Measurements from ENCODE around the gene TMEM185B. TPM values are rescaled to one million over a fixed set of nuclear protein-coding genes. Genes with fewer than 3 reads are reported as not detected.

TMEM185B gene
- total and polyA plus RNA-seq, 2 of the 4 experiments (the other 2 are of a cell fraction) = 17.7 to 26.1 TPM

- H3K27me3 ChIP-seq (ENCODE audit: control insufficient read depth, insufficient read depth, low read length) = no peaks in the 10 kb centered on the region
- ChIA-PET CTCF (no interaction called here), POLR2A (ENCODE audit: unreplicated experiment) (no interaction called here)
- H4K5ac ChIP-seq (ENCODE audit: low read depth, low read length) = no peak overlapping the region
- H3K79me1 ChIP-seq (ENCODE audit: low read depth in 1 of 2, low read length in 2 of 2) = no peaks in the 10 kb centered on the region
- no peak overlapping the region for H2BK20ac ChIP-seq (ENCODE audit: low read depth, low read length)
- in situ Hi-C loops (cut with MboI; ENCODE audit: low sequenced_read_pairs) = no loop called here
- no peaks in the 10 kb centered on the region for H4K20me1 ChIP-seq (ENCODE audit: insufficient read depth, low read length)
- no peaks in the 10 kb centered on the region for H3K4me1 ChIP-seq (ENCODE audit: control insufficient read depth, insufficient read depth, low read length)
- no peak overlapping the region for H3K4ac ChIP-seq (ENCODE audit: low read depth, low read length)
- 0 out of 2 replicates have a peak, but pooled peaks cover 2% of the 10 kb centered on the region for H3K9me3 ChIP-seq (ENCODE audit: control insufficient read depth, insufficient read depth, low read length)
- H2AK5ac ChIP-seq (ENCODE audit: low read depth, low read length) = no peak overlapping the region
- no peak overlapping the region for H3K4me2 ChIP-seq (ENCODE audit: low read depth, low read length)
- no peak overlapping the region for H3K4me3 ChIP-seq (ENCODE audit: insufficient read depth, low read depth, low read length)
- no peak overlapping the region for H2AK9ac ChIP-seq (replicated peaks; ENCODE audit: low read depth, low read length, poor library complexity)
- intact Hi-C loops (cut with micrococcal nuclease) = no loop called here
- H3K14ac ChIP-seq (replicated peaks; ENCODE audit: low read depth, low read length) = no peak overlapping the region
- no peak overlapping the region for H2BK15ac ChIP-seq (ENCODE audit: low read depth, low read length)
- H4K8ac ChIP-seq (ENCODE audit: low read depth in 2 of 2, low read length in 2 of 2) = no peak overlapping the region
- TF ChIP-seq RFX5 (IDR thresholded peaks at IDR 0.05; ENCODE audit: low read depth, low read length) = no peak
- TF ChIP-seq BHLHE40 (IDR thresholded peaks at IDR 0.05; ENCODE audit: low read depth, low read length) = no peak
- TF ChIP-seq CEBPB (IDR thresholded peaks at IDR 0.05; ENCODE audit: low read depth, low read length) = no peak
- TF ChIP-seq, protein P1, sequence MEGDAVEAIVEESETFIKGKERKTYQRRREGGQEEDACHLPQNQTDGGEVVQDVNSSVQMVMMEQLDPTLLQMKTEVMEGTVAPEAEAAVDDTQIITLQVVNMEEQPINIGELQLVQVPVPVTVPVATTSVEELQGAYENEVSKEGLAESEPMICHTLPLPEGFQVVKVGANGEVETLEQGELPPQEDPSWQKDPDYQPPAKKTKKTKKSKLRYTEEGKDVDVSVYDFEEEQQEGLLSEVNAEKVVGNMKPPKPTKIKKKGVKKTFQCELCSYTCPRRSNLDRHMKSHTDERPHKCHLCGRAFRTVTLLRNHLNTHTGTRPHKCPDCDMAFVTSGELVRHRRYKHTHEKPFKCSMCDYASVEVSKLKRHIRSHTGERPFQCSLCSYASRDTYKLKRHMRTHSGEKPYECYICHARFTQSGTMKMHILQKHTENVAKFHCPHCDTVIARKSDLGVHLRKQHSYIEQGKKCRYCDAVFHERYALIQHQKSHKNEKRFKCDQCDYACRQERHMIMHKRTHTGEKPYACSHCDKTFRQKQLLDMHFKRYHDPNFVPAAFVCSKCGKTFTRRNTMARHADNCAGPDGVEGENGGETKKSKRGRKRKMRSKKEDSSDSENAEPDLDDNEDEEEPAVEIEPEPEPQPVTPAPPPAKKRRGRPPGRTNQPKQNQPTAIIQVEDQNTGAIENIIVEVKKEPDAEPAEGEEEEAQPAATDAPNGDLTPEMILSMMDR (conservative IDR thresholded peaks at IDR 0.05; ENCODE audit: low read depth, low read length) = no peak
- no peak for TF ChIP-seq CHD1 (IDR thresholded peaks at IDR 0.05; ENCODE audit: low read depth, low read length)
- TF ChIP-seq FOS (IDR thresholded peaks at IDR 0.05; ENCODE audit: low read depth, low read length) = no peak
- no peak for TF ChIP-seq MAFK (IDR thresholded peaks at IDR 0.05; ENCODE audit: low read depth, low read length)
- TF ChIP-seq NFE2L2 (IDR thresholded peaks at IDR 0.05; ENCODE audit: low read depth, low read length) = no peak
- TF ChIP-seq POLR2A (IDR thresholded peaks at IDR 0.05; ENCODE audit: low read depth, low read length) = no peak
- TF ChIP-seq RAD21 (IDR thresholded peaks at IDR 0.05; ENCODE audit: low read length) = no peak
- TF ChIP-seq, protein P2, sequence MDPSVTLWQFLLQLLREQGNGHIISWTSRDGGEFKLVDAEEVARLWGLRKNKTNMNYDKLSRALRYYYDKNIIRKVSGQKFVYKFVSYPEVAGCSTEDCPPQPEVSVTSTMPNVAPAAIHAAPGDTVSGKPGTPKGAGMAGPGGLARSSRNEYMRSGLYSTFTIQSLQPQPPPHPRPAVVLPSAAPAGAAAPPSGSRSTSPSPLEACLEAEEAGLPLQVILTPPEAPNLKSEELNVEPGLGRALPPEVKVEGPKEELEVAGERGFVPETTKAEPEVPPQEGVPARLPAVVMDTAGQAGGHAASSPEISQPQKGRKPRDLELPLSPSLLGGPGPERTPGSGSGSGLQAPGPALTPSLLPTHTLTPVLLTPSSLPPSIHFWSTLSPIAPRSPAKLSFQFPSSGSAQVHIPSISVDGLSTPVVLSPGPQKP (IDR thresholded peaks at IDR 0.05; ENCODE audit: borderline replicate concordance, low read depth, low read length) = no peak
- no peak for TF ChIP-seq MXI1 (IDR thresholded peaks at IDR 0.05; ENCODE audit: borderline replicate concordance, low read depth, low read length)
- TF ChIP-seq, protein P3, sequence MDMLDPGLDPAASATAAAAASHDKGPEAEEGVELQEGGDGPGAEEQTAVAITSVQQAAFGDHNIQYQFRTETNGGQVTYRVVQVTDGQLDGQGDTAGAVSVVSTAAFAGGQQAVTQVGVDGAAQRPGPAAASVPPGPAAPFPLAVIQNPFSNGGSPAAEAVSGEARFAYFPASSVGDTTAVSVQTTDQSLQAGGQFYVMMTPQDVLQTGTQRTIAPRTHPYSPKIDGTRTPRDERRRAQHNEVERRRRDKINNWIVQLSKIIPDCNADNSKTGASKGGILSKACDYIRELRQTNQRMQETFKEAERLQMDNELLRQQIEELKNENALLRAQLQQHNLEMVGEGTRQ (IDR thresholded peaks at IDR 0.05; ENCODE audit: low read depth, low read length) = no peak
- DNase-seq (no peak), ATAC-seq (ENCODE audit: low read depth) (no peak)
- no peak overlapping the region for H2AFZ ChIP-seq (replicated peaks; ENCODE audit: low read length, poor library complexity)
- no TSS peak for BruUV-seq (replicated peaks)
- no peak overlapping the region for H2BK120ac ChIP-seq (ENCODE audit: low read depth, low read length)
- no peak overlapping the region for H4K91ac ChIP-seq (ENCODE audit: insufficient read depth, low read depth, low read length)
- no peak overlapping the region for H3K23ac ChIP-seq (ENCODE audit: low read depth, low read length)
- no peak overlapping the region for H3K9ac ChIP-seq (ENCODE audit: low read depth, low read length)
- dilution Hi-C loops (cut with HindIII; ENCODE audit: low sequenced_read_pairs, unreplicated experiment) = no loop called here
- no CpG with 5 or more reads among the region's 1 CpG for WGBS, 2 experiments (ENCODE audit: extremely low coverage in 2 of 2, insufficient read length in 1 of 2)
- no peak overlapping the region for H3K27ac ChIP-seq (ENCODE audit: insufficient read depth, low read length)
- H2BK5ac ChIP-seq (ENCODE audit: low read depth, low read length, poor library complexity, severe bottlenecking) = no peak overlapping the region
- H3K9me1 ChIP-seq (ENCODE audit: insufficient read depth, low read length) = no peaks in the 10 kb centered on the region
- H3K36me3 ChIP-seq (ENCODE audit: control insufficient read depth, insufficient read depth, low read length) = no peaks in the 10 kb centered on the region
- no peak overlapping the region for H3K18ac ChIP-seq (ENCODE audit: low read depth, low read length)
- H3K56ac ChIP-seq (ENCODE audit: extremely low read depth, insufficient read depth, low read length) = no peak overlapping the region
Measured at GRCh38 chr2:120189189-120189588, 34.0 kb downstream of the TMEM185B start.

Measured in IMR-90 (cell line).